Panc1 (cell line): ENCODE measurements around the gene HIGD2A. TPM values are rescaled to one million over a fixed set of nuclear protein-coding genes. Genes with fewer than 3 reads are reported as not detected.

ENCODE experiments used
- ATAC-seq: fragments of 200-7000 bp; cut with Tn5 transposase; 2 replicates; pipeline ENCODE4 v1.9.1; 2020; ENCODE audit warnings: mild to moderate bottlenecking, moderate library complexity
- BruUV-seq: library from RNA; stranded (reverse); fragments of 400-500 nt; replicated peaks from 2 replicates; lab custom pipeline; 2021; lab: Mats Ljungman, UMichigan
- CTCF ChIA-PET: fragments of 300-600 bp; sonication (Branson Sonifier 250); formaldehyde crosslinking; loops from one replicate; lab custom pipeline; 2022; ENCODE audit warnings: antibody characterized with exemption; lab: Charles Lee
- POLR2A ChIA-PET: fragments of 300-600 bp; sonication (Branson Sonifier 250); formaldehyde crosslinking; loops from one replicate; lab custom pipeline; 2022; ENCODE audit warnings: antibody characterized with exemption; lab: Charles Lee
- DNase-seq: peaks from one replicate; pipeline ENCODE4 v3.0.0-alpha.2; 2010; ENCODE audit warnings: low read depth, low spot score
- H3K27ac ChIP-seq: 2 replicates; pipeline ENCODE4 v1.5.1; 2011; ENCODE audit warnings: mild to moderate bottlenecking, low read length, inconsistent platforms
- H3K27me3 ChIP-seq: fragments of 200-500 bp; sonication (Bioruptor generic); 2 replicates; pipeline ENCODE4 v1.6.0; 2014; ENCODE audit warnings: low read length, inconsistent platforms; ENCODE audit not compliant: control insufficient read depth, insufficient read depth
- H3K36me3 ChIP-seq: fragments of 200-500 bp; sonication (Bioruptor generic); 2 replicates; pipeline ENCODE4 v1.5.1; 2014; ENCODE audit warnings: inconsistent platforms, mild to moderate bottlenecking, low read length, moderate library complexity; ENCODE audit not compliant: control insufficient read depth, insufficient read depth
- H3K4me1 ChIP-seq: 2 replicates; pipeline ENCODE4 v1.5.1; 2011; ENCODE audit warnings: inconsistent platforms, mild to moderate bottlenecking, low read length, moderate library complexity; ENCODE audit not compliant: control insufficient read depth, insufficient read depth
- H3K4me3 ChIP-seq, 2 experiments: 2 replicates each; pipeline ENCODE4 v1.5.1; 2011 to 2012; ENCODE audit warnings: low read depth in 2 of 2, low read length in 2 of 2, mild to moderate bottlenecking in 2 of 2, inconsistent platforms in 1 of 2, moderate library complexity in 1 of 2
- H3K9me3 ChIP-seq: fragments of 200-500 bp; sonication (Bioruptor generic); 2 replicates; pipeline ENCODE4 v1.5.1; 2014; ENCODE audit warnings: low read depth, mild to moderate bottlenecking, inconsistent platforms, low read length, moderate library complexity; ENCODE audit not compliant: control insufficient read depth, insufficient read depth
- POLR2AphosphoS5 ChIP-seq: IDR thresholded peaks from 2 replicates; pipeline ENCODE4 v1.6.1; 2012; ENCODE audit warnings: mild to moderate bottlenecking, low read depth, low read length, moderate library complexity
- SIN3A ChIP-seq: IDR thresholded peaks from 2 replicates; pipeline ENCODE4 v1.6.1; 2012; ENCODE audit warnings: low read depth, mild to moderate bottlenecking, low read length, moderate library complexity, borderline replicate concordance; ENCODE audit not compliant: insufficient read depth
- TCF7L2 ChIP-seq: IDR thresholded peaks from 2 replicates; pipeline ENCODE4 v1.6.1; 2011; ENCODE audit warnings: mild to moderate bottlenecking, low read depth, low read length, inconsistent platforms
- in situ Hi-C: cut with HindIII; loops from 2 replicates; pipeline ENCODE4 v1.10.0; 2016; ENCODE audit warnings: low sequenced_read_pairs, low pct_unique_long_range_greater_than_20kb
- intact Hi-C: fragments of 100-400 bp; cut with micrococcal nuclease; formaldehyde crosslinking; loops from one replicate; pipeline ENCODE4 v1.10.0; 2022; ENCODE audit not compliant: unreplicated experiment
- total RNA-seq: library from RNA; stranded (reverse); gene quantifications from one replicate; pipeline ENCODE4 v1.2.1, GENCODE V29; 2021; ENCODE audit not compliant: unreplicated experiment
- TF ChIP-seq, protein P1 (sequence below): fragments of 450-650 bp; IDR thresholded peaks from 2 replicates; pipeline ENCODE4 v1.5.1; 2017; ENCODE audit warnings: mild to moderate bottlenecking
- TF ChIP-seq, protein P2 (sequence below), 2 experiments: IDR thresholded peaks; 2 replicates each; pipeline ENCODE4 v1.6.1; 2011 to 2012; ENCODE audit warnings: low read depth in 2 of 2, control low read depth in 1 of 2, low read length in 1 of 2, mild to moderate bottlenecking in 1 of 2, moderate library complexity in 1 of 2; ENCODE audit not compliant: insufficient read depth in 1 of 2

The HIGD2A gene
- total RNA-seq, 1 experiment from 2014 or later, result 162 TPM

DNA sequence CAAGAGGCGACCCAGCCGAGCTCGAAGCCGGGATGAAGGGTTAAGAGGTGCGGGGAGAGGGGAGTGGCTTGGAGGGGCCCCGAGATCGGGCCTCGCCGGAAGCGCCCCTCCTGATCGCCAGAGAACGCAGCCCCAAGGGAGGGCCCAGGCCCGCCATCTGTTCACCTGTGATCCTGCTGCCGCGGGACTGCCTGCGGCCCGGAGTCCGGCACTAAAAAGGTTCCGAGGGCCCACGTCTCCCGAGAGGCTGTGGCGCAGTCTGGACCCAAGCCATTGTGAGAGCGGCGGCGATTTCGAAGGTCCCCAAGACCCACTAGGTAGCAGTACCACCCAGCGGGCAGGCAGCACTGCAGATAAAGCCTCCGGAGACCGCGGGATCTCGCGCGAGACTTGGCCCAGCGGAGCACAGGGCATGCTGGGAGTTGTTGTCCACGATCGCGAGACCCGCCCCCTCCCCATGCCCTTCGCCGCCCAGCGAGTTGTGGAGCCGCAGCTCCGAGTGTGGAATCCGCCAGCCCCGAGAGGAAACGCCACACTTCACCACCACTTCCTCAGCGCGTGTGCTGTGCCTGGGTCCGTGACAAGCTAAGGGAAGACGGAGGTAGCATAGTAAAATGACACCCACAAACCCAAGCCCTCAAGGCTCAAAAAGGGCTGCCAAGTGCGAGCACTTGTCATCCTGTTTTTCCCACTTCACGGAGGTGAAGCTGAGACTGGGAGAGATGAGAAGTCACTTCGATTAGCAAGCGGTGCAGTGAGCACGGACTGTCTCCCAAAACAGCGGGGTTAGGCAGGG, 26.9 kb upstream of the HIGD2A start, which contains the start of gene KIAA1191:
Gene KIAA1191, minus strand, starts transcription at position 328 of the 796 bp plus-strand sequence. CDS start 2,256 bp downstream, outside the sequence.
- H3K36me3 ChIP-seq, result peaks cover 6% of the 10 kb centered on the region
- TF ChIP-seq SIN3A, result peak; percentile 81; the same call in 1 of the 2 replicates
- TF ChIP-seq TCF7L2, result no peak
- TF ChIP-seq, protein P1, sequence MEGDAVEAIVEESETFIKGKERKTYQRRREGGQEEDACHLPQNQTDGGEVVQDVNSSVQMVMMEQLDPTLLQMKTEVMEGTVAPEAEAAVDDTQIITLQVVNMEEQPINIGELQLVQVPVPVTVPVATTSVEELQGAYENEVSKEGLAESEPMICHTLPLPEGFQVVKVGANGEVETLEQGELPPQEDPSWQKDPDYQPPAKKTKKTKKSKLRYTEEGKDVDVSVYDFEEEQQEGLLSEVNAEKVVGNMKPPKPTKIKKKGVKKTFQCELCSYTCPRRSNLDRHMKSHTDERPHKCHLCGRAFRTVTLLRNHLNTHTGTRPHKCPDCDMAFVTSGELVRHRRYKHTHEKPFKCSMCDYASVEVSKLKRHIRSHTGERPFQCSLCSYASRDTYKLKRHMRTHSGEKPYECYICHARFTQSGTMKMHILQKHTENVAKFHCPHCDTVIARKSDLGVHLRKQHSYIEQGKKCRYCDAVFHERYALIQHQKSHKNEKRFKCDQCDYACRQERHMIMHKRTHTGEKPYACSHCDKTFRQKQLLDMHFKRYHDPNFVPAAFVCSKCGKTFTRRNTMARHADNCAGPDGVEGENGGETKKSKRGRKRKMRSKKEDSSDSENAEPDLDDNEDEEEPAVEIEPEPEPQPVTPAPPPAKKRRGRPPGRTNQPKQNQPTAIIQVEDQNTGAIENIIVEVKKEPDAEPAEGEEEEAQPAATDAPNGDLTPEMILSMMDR, result no peak; the same call in 1 of the 2 replicates
- TF ChIP-seq, protein P2, sequence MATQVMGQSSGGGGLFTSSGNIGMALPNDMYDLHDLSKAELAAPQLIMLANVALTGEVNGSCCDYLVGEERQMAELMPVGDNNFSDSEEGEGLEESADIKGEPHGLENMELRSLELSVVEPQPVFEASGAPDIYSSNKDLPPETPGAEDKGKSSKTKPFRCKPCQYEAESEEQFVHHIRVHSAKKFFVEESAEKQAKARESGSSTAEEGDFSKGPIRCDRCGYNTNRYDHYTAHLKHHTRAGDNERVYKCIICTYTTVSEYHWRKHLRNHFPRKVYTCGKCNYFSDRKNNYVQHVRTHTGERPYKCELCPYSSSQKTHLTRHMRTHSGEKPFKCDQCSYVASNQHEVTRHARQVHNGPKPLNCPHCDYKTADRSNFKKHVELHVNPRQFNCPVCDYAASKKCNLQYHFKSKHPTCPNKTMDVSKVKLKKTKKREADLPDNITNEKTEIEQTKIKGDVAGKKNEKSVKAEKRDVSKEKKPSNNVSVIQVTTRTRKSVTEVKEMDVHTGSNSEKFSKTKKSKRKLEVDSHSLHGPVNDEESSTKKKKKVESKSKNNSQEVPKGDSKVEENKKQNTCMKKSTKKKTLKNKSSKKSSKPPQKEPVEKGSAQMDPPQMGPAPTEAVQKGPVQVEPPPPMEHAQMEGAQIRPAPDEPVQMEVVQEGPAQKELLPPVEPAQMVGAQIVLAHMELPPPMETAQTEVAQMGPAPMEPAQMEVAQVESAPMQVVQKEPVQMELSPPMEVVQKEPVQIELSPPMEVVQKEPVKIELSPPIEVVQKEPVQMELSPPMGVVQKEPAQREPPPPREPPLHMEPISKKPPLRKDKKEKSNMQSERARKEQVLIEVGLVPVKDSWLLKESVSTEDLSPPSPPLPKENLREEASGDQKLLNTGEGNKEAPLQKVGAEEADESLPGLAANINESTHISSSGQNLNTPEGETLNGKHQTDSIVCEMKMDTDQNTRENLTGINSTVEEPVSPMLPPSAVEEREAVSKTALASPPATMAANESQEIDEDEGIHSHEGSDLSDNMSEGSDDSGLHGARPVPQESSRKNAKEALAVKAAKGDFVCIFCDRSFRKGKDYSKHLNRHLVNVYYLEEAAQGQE (IDR thresholded peaks at IDR 0.05; ENCODE audit: insufficient read depth in 1 of 2, low read depth in 2 of 2, low read length in 1 of 2), result peak in 1 of 2 experiments; percentile 24; a peak in 1 of 4 replicates
- peak; percentile 95 for TF ChIP-seq POLR2AphosphoS5
- intact Hi-C loops, result no loop called here
- POLR2A ChIA-PET, result interaction anchor here (0.9 kb wide), 1 partner anchor 24 kb away, joined by 3 read pairs; no protein-coding TSS in a partner anchor
- DNase-seq (peak; percentile 69), ATAC-seq (peak; percentile 97)
- peaks cover 13% of the 10 kb centered on the region for H3K4me1 ChIP-seq
- peak within 1 kb of the TSS; percentile 93 for H3K27ac ChIP-seq
- in situ Hi-C loops, result no loop called here
- H3K4me3 ChIP-seq, result peak within 1 kb of the TSS; percentile 93 to 99
- BruUV-seq, result no TSS peak
- H3K9me3 ChIP-seq, result no peaks in the 10 kb centered on the region
- no peaks in the 10 kb centered on the region for H3K27me3 ChIP-seq
- CTCF ChIA-PET, result interaction anchor here (0.6 to 0.8 kb wide), 2 partner anchors 11 to 41 kb away, joined by 3 to 7 read pairs; no protein-coding TSS in a partner anchor

DNA sequence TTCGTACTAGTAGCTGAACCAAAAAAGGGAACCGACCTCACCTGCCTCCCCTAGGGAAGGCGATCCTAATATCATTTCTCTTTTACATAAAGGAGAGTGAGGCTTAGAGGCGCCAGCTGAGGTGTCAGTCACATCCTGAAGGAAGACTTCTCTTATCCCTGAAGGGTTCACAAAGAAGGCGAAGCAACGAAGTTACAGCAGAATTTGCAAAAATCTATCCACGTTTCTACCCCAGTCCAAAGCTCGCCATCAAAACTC, 26.4 kb upstream of the HIGD2A start:
- ATAC-seq (peak; percentile 6), DNase-seq (no peak)
- H3K9me3 ChIP-seq, result no peaks in the 10 kb centered on the region
- intact Hi-C loops, result no loop called here
- ChIA-PET CTCF (interaction anchor here (0.8 kb wide), 1 partner anchor 10 kb away, joined by 7 read pairs; no protein-coding TSS in a partner anchor), POLR2A (interaction anchor here (0.9 kb wide), 1 partner anchor 23 kb away, joined by 3 read pairs; no protein-coding TSS in a partner anchor)
- H3K36me3 ChIP-seq, result peaks cover 6% of the 10 kb centered on the region
- TF ChIP-seq, protein P1, result no peak
- no TSS peak for BruUV-seq
- H3K4me1 ChIP-seq, result peaks cover 13% of the 10 kb centered on the region
- H3K4me3 ChIP-seq, result peak overlapping the region; percentile 93 to 99
- H3K27me3 ChIP-seq, result no peaks in the 10 kb centered on the region
- peak overlapping the region; percentile 93 for H3K27ac ChIP-seq
- in situ Hi-C loops, result no loop called here
